ENCODE measurements around the gene NIPSNAP3A.

Gene NIPSNAP3A

GRCh38 chr9:104805441-104805840 is 58.0 kb downstream of the NIPSNAP3A start:
- FAIRE-seq (no peak), DNase-seq (ENCODE audit: low spot score) (no peak)

DNA sequence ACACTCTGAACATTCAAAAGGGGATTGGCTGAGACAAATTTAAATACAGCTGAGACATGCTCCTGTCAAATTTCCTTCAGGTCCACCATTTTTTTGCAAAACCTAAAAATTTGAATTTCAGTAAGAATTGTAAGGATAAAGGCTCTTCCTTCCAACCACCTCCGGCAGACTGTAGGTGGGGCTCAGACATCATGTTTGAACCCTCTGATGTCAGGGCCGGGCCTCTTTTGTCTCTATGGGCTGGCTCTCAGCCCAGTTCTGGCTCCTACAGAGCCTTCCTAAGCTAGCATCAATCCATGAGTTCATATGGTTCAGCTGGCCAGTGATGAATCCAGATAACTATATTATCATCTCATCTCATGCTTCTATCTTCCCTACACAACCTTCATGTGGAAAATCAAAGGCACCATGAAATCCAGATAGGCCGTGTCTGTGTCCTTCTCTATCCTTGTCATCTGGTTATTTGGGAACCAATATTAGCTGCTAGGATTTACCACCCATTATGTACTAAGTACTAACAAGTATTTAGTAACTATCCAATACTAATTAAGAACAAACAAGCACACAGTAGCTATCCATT is 60.6 kb downstream of the NIPSNAP3A start:
- FAIRE-seq = no peak
- DNase-seq (ENCODE audit: low spot score) = no peak

Data from RCC 7860 (cell line).